HK-2 (cell line): ENCODE measurements around the gene GLUD1.
"Not testable (repeated sequence)": the region's sequence is repeated elsewhere in the genome, so short reads cannot be mapped to it uniquely, and the experiment has no call there.

Experiments used
- DNase-seq: peaks from one replicate; pipeline ENCODE4 v3.0.0-alpha.2; 2018; ENCODE audit not compliant: unreplicated experiment

Gene GLUD1

DNA sequence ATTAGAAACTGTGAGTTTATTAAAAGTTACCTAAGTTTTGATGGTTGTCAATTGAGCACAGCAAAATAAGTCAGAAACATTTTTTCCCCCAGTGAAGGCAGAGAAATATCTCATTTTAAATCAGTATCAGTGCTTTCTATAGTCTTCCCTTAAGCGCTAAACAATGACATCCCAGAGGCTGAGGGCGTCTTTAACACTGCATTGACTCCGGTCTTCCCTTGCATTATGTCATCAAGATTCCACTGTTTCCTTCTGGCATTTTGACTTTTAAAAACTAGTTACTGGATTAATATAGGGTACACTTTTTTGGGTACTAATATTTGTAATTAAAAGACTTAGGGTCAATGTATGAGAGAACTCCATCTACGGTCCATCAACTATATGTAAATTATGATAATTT is 3.9 kb downstream of the GLUD1 start:
- DNase-seq, result no peak

DNA sequence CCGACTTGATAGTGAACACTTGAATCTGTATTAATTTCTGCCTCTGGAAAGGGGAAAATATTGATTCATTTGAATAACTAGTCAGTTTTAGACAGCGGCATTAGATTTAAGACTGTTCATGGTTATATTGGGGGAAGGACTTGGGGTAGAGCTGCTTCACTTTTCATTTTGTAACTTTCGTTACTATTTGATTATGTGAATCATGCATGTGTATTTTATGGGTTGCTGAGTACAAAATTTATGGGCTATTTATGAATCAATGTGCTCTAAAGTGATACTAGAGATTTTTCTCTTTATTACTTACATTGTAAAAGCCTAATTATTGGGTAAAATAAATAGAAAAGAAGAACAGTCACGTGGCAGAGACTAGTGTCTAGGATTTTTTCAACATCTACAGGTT is 4.9 kb downstream of the GLUD1 start:
- no peak for DNase-seq

GRCh38 chr10:87085537-87085936 is 9.1 kb downstream of the GLUD1 start:
- no peak for DNase-seq

GRCh38 chr10:87084291-87084782 is 10.3 kb downstream of the GLUD1 start:
- not testable (repeated sequence) for DNase-seq

DNA sequence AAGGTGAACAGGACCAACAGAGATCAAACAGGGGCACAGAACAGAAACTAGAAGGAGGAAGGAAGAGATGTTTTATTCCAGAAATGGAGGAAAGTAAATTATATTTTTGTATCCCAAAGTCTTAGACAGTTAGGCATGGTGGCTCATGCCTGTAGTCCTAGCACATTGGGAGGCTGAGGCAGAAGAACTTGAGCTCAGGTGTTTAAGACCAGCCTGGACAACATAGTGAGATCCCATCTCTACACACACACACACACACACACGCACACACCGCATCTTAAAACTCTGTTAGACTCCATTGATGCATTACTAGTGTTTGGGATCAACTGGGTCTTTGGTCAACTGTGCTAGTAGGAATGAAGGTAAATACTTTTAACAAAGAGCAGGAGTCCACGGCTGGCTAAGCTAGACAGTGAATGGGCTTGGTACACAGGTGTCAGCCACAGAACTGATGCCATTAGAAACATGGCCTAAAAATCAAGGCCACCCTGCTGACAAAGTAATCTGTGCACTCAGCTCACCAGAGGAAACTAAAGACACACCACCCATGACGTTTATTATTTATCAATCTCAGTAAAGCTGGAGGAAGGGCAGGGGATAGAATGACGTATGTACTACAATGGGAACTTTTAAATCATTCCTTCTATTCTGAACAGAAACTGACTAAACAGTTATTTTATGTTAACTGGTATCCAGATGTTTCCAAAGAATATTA is 10.9 kb downstream of the GLUD1 start:
- DNase-seq, result not testable (repeated sequence)

DNA sequence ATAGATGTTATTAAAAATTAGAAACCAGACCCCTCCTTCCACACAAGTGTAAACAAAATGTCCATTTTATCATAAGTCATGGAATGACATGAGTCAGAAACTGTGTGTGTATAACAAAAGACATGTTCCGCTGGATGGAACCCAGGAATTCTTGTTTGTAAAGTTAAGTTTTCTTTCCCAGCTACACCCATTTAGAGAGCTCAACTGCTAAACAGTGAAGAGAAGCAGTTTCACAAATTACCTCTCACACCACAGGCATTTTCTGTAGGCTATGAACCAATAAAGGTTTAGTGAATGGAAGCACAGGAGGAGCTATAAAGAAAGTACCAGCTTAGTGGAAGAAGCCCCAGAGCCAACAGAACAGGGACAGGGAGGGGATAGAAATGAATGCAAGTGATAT is 12.4 kb downstream of the GLUD1 start:
- peak; percentile 7 for DNase-seq

DNA sequence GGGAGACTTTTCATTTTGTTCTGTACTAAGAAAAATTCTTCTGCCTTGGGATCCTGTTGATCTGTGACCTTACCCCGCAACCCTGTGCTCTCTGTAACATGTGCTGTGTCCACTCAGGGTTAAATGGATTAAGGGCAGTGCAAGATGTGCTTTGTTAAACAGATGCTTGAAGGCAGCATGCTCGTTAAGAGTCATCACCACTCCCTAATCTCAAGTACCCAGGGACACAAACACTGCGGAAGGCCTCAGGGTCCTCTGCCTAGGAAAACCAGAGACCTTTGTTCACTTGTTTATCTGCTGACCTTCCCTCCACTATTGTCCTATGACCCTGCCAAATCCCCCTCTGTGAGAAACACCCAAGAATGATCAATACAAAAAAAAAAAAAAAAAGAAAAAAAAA is 13.1 kb downstream of the GLUD1 start:
- DNase-seq, result not testable (repeated sequence)

DNA sequence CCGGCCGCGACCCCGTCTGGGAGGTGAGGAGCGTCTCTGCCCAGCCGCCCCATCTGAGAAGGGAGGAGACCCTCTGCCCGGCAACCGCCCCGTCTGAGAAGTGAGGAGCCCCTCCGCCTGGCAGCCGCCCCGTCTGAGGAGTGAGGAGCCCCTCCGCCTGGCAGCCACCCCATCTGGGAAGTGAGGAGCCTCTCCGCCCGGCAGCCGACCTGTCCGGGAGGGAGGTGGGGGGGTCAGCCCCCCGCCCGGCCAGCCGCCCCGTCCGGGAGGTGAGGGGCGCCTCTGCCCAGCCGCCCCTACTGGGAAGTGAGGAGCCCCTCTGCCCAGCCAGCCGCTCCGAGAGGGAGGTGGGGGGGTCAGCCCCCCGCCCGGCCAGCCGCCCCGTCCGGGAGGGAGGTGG is 14.0 kb downstream of the GLUD1 start:
- DNase-seq, result not testable (repeated sequence)

DNA sequence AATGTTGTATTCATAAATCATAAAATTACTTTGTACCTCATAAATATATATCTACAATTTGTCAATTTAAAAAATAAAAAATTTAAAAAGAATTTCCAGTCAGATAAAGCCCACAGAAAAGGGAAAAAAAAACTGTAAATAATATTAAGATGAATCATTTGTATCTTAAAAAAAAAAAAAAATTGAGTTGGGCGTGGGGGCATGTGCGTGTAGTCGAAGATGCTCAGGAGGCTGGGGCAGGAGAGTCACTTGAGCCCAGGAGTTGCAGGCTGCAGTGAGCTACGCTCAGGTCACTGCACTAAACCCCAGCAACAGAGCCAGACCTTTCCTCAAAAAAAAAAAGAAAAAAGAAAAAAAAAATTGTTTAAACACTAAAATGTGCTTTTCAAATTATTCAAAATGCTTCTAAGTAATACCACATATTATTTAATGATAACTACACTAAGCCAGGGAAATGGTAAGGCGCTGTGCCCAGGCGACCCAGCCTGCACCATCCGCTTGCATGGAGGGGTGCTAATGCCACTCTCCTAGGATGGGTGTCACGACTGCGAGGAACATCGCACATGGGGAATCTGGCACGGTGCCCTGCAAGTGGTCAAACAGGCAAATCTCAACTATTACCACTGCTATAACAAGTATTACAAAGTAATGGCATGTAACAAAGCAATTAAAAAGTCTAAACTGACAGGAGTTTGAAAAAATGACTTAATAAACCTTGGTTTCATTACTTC is 15.4 kb downstream of the GLUD1 start:
- DNase-seq, result no peak

DNA sequence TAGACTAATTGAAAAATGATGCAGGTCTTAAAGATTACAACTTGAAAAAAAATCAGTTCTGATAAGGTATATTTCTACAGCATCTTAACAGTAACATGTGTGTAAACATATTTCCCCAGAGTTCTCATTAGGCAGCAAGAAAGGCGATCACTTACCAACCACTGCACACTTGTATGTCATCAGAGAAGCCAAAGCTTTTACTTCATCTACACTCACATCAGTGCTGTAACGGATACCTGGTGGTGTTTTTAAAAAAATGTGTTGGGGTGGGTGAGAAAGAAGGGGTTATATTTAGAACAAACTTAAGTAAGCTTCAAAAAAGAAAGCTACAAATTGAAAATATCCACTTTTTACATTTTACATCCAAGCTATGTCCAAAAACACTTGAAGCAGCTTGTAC is 18.2 kb downstream of the GLUD1 start:
- DNase-seq, result not testable (repeated sequence)

DNA sequence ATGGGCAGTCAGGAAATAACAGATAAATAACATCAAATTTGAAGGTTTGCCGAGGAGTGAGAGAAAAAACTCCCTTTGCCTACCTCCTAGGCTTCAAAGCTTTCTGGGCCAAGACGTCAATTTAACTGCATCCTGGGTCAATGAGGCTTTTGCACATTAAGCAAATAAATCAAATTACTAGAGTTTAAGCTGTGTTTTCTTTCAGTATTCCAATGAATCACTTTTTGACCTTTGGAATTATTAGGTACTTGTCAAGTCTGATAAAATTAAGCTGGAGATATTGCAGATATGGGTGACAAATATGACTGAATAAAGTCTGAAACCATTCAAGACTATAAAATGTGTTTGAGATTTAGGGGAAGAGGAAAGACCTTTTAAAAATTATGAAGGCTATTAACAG is 22.2 kb downstream of the GLUD1 start:
- no peak for DNase-seq

- no peak for DNase-seq
These were observed 26.4 kb downstream of the GLUD1 start for GRCh38 chr10:87068281-87068680.

DNA sequence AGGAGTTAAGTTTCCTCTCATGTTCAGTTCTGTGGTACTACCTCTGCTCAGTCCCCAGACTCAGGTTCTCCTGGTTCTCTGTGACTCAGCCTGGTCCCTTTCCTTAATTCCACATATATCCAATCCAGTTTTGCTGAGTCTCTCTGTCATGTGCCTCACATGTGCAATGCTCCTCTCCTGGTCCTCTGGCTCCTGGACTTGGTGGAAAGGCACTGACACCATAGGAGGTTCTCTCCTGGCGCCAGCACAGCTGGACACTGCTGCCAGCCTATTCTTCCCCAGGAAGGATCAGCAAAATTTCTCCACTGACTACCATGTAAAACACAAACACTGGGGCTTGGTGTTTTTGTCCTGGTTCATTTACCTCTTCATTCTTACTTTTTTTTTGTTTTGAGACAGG is 27.8 kb downstream of the GLUD1 start:
- DNase-seq, result no peak

DNA sequence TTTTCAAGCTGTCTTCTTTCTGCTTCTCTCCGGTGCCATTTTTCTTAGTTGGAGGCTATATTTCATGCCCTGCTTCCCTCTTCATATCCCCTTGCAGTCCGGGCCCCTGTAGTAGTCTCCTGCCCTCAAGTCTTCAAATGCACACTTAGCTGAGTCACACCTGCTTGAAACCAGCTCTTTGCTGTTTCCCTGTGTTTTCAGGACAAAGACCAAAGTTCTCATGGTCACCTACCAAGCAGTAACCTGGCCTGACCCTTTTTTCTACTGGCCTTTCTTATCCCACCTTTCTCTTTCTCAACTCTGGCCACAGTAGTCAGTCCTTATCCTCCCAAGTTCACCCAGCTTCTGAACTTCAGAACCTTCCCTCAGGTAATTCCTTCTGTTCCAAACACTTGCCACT is 28.5 kb downstream of the GLUD1 start:
- no peak for DNase-seq

DNA sequence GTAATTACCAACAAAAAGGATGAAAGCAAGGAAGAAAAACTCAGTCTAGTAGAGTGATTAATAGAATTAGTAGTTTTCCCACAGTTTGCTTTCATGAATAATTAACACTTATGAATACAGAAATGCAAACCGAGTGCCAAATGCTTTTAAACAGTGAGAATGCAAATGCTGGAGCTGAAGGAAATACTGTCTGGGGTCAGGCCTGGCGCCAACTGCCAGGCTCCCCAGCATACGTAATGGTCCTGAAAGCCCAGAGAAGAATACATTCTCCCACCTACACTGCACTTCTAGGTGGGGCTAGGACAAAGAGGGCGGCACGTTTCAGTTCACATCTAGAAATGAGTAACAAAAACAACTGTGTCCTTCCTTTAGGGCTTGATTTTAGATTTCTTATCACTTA is 30.0 kb downstream of the GLUD1 start:
- DNase-seq, result no peak

GRCh38 chr10:87060280-87060928 is 34.2 kb downstream of the GLUD1 start:
- DNase-seq, result no peak

GRCh38 chr10:87059401-87059800 is 35.2 kb downstream of the GLUD1 start:
- DNase-seq, result no peak

DNA sequence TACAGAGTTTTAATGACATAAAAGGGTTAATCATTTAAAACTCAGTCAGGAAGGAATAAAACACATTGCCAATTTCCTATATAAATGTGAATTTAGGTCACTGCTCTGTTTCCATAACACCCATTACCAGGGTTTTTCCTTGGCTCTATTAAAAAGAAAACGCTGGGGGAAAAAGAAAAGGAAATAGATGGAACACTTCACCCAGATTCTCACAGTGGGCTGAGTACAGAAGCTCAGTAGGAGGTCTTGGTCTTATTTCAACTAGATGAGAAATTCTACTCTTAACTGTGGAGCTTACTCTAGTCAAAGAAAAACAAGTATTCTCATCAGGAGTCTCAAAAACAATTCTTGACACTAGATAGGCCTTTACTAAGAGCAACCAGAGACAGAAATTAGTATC is 36.5 kb downstream of the GLUD1 start:
- DNase-seq, result no peak

DNA sequence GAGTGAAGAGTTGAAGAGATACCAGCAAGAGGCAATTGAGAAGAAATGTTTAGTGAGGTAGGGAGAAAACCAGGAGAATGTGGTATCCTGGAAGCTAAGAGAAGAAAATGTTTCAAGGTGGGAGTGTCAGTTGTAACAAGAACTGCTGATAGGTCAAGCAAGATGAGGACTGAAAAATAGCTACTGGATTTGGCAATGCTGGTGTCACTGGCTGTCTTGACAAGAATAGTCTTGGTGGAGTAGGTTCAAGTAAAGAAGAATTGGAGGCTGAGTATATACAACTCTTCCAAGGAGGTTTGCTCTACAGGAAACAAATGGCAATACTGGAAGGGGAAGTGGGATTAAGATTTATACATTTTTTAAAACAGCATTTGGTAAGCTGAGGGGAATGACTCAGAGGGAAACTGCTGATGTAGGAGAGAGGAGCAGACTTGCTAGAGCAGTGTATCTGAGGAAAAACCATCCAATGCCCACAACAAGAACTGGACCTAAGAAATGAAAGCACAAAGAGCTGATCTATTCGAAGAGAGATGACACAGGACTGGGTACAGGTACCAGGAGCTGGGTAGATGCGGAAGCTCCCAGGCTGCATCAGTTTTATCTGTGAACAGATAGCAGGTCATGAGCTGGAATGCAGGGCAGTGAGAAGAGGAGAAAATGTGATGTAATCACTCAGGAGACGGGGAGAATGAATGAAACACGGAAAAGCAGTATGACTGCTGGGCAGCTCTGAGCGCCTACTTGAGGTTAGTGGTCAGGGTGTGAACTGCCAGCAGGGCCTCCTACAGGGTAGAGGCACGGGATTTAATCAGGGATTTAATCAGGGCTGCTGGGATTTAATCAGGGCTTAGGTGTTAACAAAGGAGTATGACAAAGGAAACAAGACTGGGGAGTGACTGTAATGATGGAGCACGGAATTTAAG is 40.0 kb downstream of the GLUD1 start:
- DNase-seq, result no peak

GRCh38 chr10:87053577-87054181 is 41.0 kb downstream of the GLUD1 start:
- DNase-seq, result no peak

DNA sequence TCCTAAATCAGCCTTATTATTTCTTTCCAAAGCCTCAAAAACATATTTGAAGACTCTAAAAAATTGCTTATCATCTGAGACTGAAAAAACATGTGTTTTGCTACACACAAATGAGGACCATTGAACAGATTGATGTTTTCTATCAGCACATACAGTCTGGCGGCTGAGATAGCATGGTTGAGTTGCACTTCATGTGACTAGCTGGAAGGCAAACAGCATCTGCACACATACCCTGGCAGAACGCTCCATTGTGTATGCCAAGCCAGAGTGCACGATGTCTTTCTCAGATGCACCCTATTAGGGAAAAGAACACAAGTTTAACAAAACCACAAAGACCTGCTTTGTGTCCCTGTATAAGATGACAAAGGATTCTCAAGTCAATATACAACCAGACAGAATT is 41.5 kb downstream of the GLUD1 start:
- DNase-seq, result no peak
